Activated gamma-delta T cell treated with Interleukin-2 at 50 U/mL for 16 hours (primary cell): ENCODE results near the gene DBH.
"Not testable (repeated sequence)": the region's sequence is repeated elsewhere in the genome, so short reads cannot be mapped to it uniquely, and the experiment has no call there.

Experiments
- DNase-seq: peaks from one replicate; pipeline ENCODE4 v3.0.0-alpha.2; 2020

The DBH gene

DNA sequence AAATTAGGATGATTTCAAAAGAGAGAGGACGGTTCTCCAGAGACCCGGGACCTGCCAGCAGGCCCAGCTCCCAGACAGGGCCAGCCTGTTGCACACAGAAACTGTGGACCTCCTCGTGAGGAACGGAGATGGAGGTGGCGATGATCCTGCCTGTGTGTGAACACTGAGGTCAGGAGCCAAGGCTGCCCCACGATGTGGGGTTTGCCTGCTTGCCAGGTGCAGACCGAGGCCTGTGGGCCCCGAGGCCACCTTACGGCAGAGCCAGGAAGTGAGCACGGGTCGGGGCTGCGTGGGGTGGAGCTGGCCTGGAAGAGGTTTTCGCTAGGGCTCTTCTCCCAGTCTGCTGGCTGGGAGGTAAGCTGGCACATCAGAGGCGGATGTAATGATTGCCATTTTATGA lies 31.3 kb upstream of the DBH start:
- DNase-seq, result no peak

DNA sequence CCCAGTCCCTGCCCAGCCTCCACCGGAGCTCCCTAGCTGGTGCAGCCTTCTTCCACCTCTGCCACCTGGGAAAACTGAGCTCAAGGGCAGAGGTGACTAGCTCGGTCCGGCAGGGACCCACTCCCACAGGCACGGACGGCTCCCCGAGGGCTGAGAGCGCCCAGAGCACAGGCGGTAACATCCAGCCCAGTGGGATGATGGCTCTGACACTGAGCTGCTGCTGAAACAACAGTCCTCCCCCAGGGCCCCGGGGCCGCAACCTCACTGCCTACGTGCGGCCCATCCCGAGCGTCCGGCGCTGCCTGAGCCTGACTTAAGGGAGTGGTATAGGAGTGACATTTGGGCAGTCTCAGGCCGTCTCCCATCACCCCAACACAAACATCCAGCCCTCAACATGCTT lies 30.7 kb upstream of the DBH start:
- no peak for DNase-seq

DNA sequence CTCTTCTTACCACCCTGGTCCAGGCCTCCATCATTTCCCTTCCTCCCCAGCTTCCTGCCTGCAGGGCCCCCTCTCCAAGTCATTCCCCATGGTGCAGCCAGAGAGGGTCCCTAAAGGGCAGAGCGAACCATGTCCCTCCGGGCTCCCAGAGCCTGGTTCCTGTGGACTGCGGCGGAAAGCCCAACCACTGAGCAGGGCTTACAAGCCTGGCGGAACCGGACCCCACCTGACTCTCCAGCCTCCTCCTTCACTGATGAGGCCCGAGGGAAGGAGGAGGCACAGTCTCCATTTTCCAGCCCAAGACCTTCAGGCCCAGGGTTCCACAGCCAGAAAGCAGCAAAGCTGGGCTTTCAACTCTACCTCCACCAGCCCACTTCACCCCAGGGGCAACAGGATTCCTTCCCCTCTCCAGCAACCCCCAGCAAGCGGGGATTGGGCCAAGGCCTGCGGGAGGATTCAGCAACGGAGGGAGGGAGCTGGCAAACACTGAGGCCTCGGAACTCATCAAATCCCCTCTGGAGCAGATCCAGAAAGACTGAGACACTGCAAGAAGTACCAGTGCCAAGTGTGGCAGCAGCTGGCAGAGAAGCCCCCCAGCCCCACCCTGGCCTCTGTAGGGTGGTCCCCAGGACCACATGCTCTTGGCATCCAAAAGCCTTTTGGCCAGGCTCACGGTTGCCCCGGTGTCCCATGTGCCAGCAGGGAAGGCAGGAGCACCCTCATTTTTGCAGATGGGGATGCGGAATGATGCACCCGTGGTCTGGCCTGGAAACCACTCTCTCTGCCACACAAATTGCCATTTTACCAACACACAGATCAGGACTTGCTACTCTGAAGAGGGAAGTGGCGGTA lies 30.1 kb upstream of the DBH start:
- DNase-seq, result no peak

DNA sequence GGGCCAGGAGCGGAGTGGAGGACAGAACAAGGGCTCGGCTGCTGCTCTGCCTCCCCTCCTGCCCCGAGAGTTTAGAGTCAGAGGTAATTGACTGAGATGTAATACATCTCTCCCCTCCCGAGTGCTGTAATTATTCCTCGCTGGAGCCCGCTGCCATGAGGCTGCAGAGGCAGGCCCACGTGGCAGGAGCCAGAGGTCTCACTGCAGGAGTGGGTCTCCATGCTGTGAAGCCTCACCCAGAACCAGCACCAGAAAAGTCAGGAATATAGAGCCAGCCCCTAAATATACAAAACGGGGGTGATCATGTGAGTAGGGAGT lies 29.5 kb upstream of the DBH start:
- no peak for DNase-seq

DNA sequence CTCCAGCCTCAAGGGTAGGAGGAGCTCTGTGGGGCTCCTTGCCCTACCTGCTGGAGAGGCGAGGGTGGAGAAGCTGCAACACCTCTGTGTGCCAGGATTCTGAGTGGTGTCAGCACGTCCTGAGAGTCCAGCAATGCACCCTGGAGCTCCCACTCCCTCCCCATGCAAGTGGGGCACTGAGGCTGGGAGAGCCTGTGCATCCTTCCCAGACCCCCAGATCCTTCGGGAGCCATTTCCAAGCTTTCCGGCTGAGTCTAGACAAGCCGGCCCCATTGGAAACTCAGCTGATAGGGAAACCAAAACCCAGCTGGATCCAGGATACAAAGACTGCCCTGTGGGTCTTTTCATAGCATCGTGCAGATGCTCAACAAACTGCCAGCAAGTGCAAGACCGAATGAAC lies 28.8 kb upstream of the DBH start:
- DNase-seq, result no peak

DNA sequence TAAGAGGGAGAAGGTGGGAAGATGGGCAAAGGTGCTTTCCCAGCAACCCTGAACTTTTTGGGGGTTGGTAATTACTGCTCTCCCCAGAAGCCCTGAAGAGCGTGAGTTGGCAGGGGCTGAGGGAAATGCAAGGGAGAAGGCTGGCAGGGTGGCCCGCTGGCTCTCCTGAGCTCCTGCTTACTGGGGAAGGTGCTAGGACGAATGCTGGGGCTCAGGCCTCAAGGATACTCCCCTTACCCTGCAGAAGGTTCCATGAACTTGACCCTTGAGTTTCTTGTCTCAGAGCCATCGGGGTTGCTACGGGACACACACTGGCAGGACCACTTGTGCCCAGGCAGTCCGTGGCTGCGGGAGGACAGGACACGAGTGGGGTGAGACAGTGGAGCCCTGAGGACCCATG lies 28.2 kb upstream of the DBH start:
- DNase-seq, result no peak

DNA sequence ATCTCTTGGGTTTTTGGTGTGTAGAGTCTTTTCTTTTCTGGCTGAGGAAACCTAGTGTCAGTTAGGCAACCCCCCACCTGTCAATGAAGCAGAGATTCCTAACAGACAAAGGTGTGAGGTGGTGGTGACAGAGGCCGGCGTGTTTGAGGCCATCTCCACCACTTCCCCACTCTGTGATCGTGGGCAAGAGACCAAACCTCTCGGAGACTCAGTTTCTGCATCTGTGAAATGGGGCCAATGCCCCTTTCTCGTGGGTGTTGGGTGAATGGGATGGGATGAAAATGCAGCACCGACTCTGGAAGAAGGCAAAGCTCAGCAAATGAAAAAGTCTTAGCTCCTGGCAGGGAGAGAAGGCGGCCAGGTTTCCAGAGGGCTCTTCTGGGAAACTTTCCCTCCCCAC lies 27.8 kb upstream of the DBH start:
- no peak for DNase-seq

DNA sequence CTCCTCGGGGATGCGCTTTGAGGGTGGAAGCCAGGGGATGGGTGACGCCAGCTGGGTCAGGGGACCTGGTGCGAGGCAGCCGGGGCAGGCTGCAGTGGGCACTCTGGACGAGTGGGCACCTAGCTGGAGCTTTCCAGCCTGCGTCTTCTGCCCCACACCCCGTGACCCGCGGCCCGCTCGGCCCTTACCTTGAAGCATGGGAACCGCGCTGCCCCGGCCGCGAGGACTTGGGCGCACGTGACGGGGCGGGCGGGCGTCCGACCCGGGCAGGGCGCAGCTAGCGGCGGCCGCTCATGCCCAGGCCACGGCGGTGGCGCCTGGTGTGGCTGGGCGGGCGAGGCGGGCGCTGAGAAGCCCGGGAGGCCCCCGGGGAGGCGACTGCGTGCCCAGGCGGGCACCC lies 27.3 kb upstream of the DBH start:
- DNase-seq, result no peak

DNA sequence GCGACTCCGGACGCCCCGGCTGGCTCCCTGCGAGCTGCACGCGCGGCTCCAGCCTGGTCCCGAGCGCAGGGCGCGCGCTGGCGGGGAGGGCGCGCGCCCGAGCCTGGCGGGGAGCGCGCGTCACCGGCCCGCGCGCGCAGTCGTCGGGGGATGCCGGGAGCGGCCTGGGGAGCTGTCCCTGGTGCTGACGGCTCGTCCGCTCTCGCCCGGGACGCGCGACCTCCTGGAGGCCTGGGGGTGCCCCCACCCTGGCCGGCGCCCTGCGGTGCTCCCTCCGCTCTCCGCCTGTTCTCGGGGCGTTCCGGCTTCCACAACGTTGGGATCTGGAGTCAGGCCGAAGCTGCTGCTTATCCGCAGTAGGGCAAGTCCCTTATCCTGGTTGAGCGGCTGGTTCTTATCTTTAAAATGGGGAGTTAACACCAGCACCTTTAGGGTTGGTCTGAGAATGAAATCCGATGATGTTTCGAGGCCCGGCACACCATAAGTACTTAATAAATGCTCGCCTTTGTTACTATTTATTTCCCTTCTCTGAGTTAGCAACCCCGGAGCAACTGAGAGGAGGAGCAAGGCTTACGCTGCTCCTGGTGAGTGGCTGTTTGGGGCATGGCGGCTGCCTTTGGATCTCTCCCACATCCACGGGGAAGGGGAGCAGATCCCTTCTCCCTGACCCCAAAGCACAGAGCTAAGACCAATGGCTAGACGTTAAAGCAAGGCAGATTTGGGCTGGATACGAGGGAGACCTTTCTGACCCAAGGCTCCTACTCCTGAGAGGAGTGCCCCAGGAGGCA lies 26.7 kb upstream of the DBH start, which contains the start of gene FAM163B:
FAM163B (minus strand) TSS at position 79 of the 788 bp plus-strand sequence. CDS start 29,166 bp downstream, outside the sequence.
- DNase-seq, result peak; percentile 23

DNA sequence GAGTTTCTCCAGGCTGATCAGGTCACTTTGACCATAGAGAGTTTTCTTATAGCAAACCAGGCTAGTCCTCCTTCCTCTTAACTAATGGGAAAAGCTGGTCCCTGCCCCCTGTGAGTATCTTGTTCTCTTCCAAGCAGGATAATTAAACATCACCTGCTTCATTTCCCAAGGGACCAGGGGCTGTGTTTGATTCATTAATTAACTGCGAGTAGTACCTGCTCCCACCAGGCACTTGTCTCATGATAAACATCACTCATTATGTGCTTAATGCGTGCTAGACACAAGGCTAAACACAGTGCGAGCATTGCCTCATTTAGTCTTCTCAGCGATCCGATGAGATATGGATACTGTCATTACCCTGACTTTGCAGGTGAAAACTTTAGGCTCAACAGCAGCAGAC lies 25.3 kb upstream of the DBH start:
- DNase-seq, result no peak

DNA sequence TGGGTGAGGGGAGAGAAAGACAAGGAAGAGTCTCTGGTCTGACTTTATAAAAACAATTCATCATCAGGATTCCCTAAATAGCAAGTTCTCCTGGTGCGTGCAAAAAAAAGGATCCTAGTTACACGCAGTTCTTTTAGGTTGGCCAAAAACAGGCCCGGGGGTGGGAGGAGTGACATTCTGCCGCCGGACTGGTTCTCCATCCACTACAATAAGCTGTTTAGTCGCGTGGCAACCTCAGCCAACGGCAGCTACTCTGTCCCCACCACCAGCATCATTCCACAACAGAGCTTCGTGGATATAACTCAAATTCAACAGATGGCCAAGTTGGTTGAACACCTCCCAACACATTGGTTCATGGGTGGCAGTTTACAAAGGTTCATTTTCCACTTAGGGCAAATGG lies 24.1 kb upstream of the DBH start:
- no peak for DNase-seq

DNA sequence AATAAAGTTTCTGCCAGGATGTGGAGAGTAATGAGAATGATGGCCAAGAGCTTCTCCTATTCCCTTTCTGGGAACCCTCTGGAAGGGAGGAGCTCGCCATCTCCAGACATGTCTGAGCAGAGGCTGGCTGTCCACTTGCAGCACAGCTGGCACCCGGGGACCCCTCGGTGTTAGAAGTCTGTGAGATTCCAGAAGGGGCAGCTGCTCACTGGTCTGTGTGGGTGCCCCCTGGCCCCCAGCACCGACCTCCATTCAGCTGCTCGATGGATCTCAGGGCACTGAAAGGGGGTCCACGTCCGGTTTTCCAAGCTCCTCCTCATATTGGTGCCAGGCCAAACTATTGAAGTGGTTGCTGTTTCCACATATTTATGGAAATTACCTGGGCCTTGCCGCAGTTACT lies 23.3 kb upstream of the DBH start:
- DNase-seq, result no peak

DNA sequence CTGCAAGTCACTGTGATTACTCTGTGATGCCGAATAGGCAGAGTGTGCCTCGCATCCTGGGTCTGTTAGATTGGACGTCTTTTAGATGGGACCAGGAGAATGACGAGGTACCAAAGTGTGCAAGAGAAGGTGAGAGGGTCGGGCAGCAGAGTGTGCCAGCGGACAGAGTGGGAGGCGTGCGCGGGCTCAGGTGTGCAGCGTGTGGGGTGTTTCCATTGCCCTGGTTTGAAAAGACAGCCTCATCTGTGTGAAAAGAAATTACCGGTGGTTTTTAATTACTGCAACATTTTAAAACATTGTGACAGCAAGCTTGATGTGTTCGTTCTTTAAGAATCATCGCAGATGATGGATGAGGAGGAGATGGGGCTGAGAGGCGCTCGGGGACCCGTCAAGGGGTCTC lies 22.7 kb upstream of the DBH start:
- DNase-seq, result no peak

DNA sequence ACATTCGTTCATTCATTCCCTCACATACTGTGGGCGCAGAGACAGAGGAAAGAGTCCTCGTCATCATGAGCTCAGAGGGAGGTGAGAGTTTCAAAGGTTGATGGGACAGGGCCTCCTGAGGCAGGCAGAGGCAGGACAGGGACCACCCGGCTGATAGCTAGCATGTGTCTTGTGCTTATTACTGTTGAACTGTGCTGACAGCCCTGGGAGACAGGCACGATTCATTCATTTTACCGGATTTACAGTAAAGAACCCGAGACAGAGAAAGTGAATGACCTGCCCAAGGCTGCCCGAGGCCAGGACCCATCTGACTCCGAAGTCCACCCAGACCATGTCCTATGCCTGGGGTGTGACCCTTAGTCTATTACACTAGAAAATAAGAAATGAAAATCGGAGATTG lies 22.1 kb upstream of the DBH start:
- no peak for DNase-seq

DNA sequence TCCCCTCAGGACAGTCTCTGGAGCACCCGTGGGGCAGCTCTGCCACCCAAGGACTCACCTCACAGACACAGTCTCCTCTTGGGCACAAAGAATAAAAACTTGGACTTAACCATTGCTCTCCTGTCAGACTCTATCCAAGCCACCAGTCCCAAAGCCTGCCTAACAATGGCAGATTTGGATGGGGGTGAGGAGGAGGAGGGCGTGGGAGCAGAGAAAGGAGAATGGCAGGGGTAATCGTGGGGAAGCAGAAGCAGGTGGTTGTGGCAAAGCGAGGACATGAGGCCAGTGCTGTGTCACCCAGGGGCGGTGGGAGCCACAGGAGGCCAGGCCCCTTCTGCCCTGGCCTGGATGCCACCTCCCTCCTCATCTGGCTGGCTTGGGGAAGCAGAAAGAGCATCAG lies 21.5 kb upstream of the DBH start:
- no peak for DNase-seq

DNA sequence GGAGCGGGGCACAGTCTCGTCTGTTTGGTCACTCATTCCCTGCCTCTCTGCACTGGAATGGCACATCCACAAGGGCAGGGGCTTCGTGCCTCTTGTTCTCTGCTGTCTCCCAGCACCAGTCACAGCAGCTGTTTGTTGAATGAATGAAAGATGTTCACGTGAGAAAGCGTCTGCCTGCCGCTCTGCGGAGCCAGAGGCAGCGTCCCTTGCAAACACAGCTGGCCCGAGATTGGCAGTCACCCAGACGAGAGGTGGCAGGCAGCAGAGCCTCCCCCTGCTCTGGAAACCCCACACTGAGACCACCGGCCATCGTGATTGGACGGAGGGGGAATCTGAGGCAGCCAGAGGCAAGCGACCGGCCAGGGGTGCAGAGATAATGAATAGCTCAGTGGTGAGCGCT lies 21.0 kb upstream of the DBH start:
- no peak for DNase-seq

DNA sequence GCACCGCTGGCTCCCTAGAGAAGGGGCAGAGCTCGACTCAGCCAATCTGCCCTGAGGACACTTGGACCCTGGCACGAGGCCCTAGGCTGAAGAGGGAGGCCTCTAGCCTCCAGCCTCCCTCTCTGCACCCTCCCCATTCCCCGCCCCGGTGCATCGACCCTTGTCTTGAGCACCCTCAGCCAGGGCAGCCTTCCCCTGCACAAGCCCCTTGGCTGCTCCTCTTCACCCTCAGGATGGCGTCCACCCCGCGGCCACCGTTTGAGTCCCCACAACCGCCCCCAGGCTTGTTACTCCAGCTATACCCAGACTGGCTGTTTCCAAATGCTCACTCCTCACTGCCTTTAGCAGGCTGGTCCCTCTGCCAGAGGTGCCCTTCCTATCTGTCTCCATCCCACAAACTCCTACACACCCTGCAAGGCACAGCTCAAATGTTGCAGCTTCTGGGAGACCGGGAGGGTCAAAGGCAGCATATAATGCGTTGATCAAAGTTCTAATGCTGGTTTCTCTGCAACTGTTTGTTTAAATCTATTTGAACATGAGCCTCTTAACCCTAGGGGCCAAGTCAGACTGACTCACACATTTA lies 20.5 kb upstream of the DBH start:
- no peak for DNase-seq

DNA sequence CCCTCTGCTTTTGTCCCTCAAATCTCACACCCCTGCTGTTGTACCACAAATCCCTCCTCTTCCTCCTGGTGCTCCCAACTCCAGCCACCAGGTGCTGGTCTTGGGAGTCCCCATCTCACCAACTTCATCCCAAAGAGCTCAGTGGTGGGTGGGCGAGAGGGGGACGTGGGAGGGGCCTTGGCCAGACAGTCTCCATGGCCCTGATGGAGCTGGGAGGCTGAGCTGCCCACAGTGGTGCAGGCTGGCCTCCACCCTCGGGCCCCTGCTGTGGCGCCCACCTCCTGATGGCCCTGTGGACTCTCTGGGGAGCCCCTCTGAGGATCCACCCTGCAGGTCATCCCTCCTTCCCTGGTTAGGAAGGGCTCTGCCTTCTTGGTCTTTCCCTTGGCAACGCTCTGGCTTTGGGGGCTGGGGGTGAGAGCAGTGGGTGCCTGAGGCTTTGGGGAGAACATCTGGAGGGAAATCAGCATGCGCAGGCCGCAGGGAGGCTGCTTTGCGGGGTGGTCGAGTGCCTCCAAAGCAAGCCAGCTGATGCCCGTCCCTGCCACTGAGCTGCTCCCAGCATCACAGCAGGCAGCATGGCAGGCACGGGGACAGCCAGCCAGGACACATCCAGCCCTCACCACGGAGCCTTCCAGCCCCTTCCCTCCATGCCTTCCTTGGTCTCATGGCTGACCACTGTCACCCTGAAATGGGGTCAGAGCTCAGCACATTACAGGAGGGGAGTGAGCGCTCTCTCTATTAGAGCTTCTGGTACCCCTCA lies 19.3 kb upstream of the DBH start:
- DNase-seq, result no peak

DNA sequence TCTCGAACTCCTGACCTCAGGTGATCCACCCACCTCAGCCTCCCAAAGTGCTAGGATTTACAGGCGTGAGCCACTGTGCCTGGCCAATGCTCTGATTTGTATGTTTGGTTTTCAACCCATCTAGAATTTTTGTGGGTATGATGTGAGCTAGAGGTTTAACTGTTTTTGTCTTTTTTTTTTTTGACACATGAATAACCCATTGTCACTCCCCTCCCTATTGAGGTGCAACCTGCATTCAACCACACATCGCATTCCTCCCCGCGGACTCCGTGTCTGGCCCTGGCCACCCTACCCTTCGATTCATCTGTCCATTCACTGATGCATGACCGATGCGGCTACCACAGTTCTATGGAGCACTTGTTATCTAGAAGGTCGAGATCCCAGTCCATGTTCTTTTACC lies 17.4 kb upstream of the DBH start:
- DNase-seq, result no peak

DNA sequence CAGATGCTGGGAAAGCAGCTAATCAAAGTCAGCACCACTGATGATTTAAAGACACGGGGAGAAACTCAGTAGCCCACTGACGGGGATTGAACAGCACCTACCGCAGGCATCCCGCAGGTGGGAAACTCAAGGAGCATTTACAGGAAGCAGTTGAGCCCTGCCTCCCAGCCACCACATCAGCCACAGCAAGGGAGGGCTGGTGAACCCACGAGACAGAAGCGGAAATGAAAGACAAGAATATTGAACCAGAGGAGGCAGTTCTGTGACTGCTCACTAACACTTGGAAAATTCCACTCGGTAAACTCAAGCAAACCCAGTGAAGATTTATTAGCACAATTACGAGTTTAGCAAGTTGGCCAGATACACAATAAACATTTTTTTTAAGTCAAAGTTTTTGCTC lies 16.4 kb upstream of the DBH start:
- DNase-seq, result peak; percentile 34

DNA sequence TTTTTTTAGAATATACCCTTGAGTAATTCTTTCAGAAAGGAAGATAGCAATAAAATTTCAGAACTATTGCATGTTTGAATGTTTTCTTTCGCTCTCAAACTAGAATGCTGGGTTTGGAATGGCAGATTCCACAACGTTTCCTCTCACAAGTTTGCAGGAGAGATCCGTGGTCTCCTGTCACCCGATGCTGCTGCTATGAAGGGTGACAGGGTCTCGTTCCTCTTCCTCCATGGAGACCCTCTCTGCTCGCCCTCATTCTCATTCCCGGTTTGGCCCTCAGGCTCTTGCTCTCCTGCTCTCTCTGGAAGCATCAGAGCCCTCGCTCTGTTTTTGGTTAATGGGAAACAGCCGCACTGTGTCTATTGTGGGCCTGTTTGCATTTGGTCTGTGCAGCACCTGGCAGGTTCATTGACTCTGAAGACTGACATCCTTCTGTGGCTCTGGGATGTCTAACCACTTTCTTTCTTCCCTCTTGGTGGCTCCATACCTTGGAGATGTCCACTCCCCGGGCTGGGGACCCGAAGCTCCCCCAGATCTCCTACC lies 14.4 kb upstream of the DBH start:
- DNase-seq, result no peak

DNA sequence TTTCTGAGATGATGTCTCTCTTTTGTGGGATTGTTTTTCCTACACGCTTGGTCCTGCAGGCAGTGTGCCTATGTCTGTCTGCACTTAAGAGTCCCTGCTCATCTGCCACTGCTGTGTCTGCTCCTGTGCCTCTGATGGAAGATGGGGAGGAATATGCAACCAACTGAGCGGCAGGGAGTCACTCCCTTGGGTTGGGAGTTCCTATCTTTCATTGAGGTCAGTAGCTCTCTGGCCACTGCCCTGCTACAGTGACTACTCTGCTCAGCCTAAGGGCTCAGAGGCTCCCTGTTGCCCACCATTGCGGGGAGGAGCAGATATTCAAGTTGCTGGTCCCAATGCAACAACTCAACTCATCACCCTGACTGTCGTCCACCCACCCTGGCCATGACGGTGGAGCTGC lies 13.6 kb upstream of the DBH start:
- no peak for DNase-seq

DNA sequence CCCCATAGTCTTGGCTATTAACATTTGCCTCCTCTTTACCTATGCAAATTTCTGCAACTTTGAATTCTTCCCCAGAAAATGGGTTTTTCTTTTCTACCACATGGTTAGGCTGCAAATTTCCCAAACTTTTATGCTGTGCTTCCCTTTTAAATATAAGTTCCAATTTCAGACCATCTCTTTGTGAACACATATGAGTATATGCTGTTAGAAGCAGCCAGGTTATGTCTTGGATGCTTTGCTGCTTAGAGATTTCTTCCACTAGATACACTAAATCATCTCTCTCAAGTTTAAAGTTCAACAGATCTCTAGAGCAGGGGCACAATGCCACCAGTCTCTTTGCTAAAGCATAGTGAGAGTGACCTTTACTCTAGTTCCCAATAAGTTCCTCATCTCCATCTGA lies 10.2 kb upstream of the DBH start:
- not testable (repeated sequence) for DNase-seq
